Mesenchymal stem cell (in vitro differentiated cells and primary cell): ENCODE measurements around the gene FCN2. TPM values are rescaled to one million over a fixed set of nuclear protein-coding genes. Genes with fewer than 3 reads are reported as not detected.

Experiments used
- DNase-seq: peaks from one replicate; pipeline ENCODE4 v3.0.0-alpha.2; 2013
- H2AFZ ChIP-seq: one replicate; pipeline ENCODE4 v1.6.1; 2013; ENCODE audit warnings: low read depth, mild to moderate bottlenecking, control low read depth, inconsistent platforms, low read length, moderate library complexity
- H2AK5ac ChIP-seq: 2 replicates; pipeline ENCODE4 v1.6.1; 2013; ENCODE audit warnings: low read length, moderate library complexity, mild to moderate bottlenecking, inconsistent platforms; ENCODE audit not compliant: severe bottlenecking
- H2BK120ac ChIP-seq: one replicate; pipeline ENCODE4 v1.6.1; 2013; ENCODE audit warnings: low read depth, mild to moderate bottlenecking, inconsistent platforms, low read length, moderate library complexity
- H2BK12ac ChIP-seq, 2 experiments: one replicate each; pipeline ENCODE4 v1.6.1; 2013; ENCODE audit warnings: inconsistent platforms in 2 of 2, low read length in 2 of 2, mild to moderate bottlenecking in 2 of 2, moderate library complexity in 2 of 2, control low read depth in 1 of 2
- H2BK15ac ChIP-seq: one replicate; pipeline ENCODE4 v1.6.1; 2013; ENCODE audit warnings: mild to moderate bottlenecking, low read depth, inconsistent platforms; ENCODE audit not compliant: poor library complexity, severe bottlenecking
- H2BK5ac ChIP-seq: 2 replicates; pipeline ENCODE4 v1.6.1; 2013; ENCODE audit warnings: low read depth, mild to moderate bottlenecking, low read length, control low read depth, inconsistent platforms; ENCODE audit not compliant: poor library complexity, severe bottlenecking
- H3K14ac ChIP-seq, 2 experiments: one replicate each; pipeline ENCODE4 v1.6.1; 2013; ENCODE audit warnings: inconsistent platforms in 2 of 2, low read length in 2 of 2, control low read depth in 1 of 2, mild to moderate bottlenecking in 1 of 2, moderate library complexity in 1 of 2
- H3K18ac ChIP-seq, 2 experiments: one replicate each; pipeline ENCODE4 v1.6.1; 2013; ENCODE audit warnings: inconsistent platforms in 2 of 2, low read length in 2 of 2, control low read depth in 1 of 2, low read depth in 1 of 2, mild to moderate bottlenecking in 1 of 2
- H3K23ac ChIP-seq, 2 experiments: one replicate each; pipeline ENCODE4 v1.6.1; 2013; ENCODE audit warnings: inconsistent platforms in 2 of 2, low read length in 2 of 2, mild to moderate bottlenecking in 2 of 2, moderate library complexity in 2 of 2, control low read depth in 1 of 2
- H3K27ac ChIP-seq: 2 replicates; pipeline ENCODE4 v1.5.1; 2013; ENCODE audit warnings: mild to moderate bottlenecking, moderate library complexity, low read length, control low read depth, inconsistent platforms; ENCODE audit not compliant: poor library complexity, severe bottlenecking
- H3K27me3 ChIP-seq, 2 experiments: 2 replicates each; pipeline versions ENCODE4 v1.6.1 to v1.7.0; 2013; ENCODE audit warnings: low read length in 2 of 2, mild to moderate bottlenecking in 2 of 2, moderate library complexity in 2 of 2, control low read depth in 1 of 2, inconsistent platforms in 1 of 2; ENCODE audit not compliant: control insufficient read depth in 1 of 2, insufficient read depth in 1 of 2
- H3K36me3 ChIP-seq, 2 experiments: 2 replicates each; pipeline versions ENCODE4 v1.6.1 to v1.7.0; 2013; ENCODE audit warnings: low read length in 2 of 2, control low read depth in 1 of 2, inconsistent platforms in 1 of 2, low read depth in 1 of 2, mild to moderate bottlenecking in 1 of 2; ENCODE audit not compliant: insufficient read depth in 2 of 2, control insufficient read depth in 1 of 2
- H3K4ac ChIP-seq, 2 experiments: one replicate each; pipeline ENCODE4 v1.6.1; 2013; ENCODE audit warnings: inconsistent platforms in 2 of 2, low read length in 2 of 2, mild to moderate bottlenecking in 2 of 2, moderate library complexity in 2 of 2, control low read depth in 1 of 2, low read depth in 1 of 2
- H3K4me1 ChIP-seq: 2 replicates; pipeline ENCODE4 v1.6.1; 2013; ENCODE audit warnings: low read depth, low read length, control low read depth; ENCODE audit not compliant: control insufficient read depth, insufficient read depth
- H3K4me2 ChIP-seq: 2 replicates; pipeline ENCODE4 v1.6.1; 2013; ENCODE audit warnings: low read length, mild to moderate bottlenecking, inconsistent platforms; ENCODE audit not compliant: poor library complexity, severe bottlenecking
- H3K4me3 ChIP-seq, 2 experiments: 2 replicates each; pipeline versions ENCODE4 v1.5.1 to v1.7.0; 2013; ENCODE audit warnings: low read length in 2 of 2, mild to moderate bottlenecking in 2 of 2, control low read depth in 1 of 2, low read depth in 1 of 2; ENCODE audit not compliant: insufficient read depth in 1 of 2
- H3K79me1 ChIP-seq: replicated peaks from 2 replicates; pipeline ENCODE4 v1.6.1; 2013; ENCODE audit warnings: mild to moderate bottlenecking, control low read depth, low read length, inconsistent platforms; ENCODE audit not compliant: poor library complexity, severe bottlenecking
- H3K9ac ChIP-seq: 2 replicates; pipeline ENCODE4 v1.7.0; 2013; ENCODE audit warnings: mild to moderate bottlenecking, low read length, moderate library complexity
- H3K9me3 ChIP-seq: 2 replicates; pipeline ENCODE4 v1.7.0; 2013; ENCODE audit warnings: mild to moderate bottlenecking, low read length; ENCODE audit not compliant: control insufficient read depth
- H4K8ac ChIP-seq: one replicate; pipeline ENCODE4 v1.6.1; 2013; ENCODE audit warnings: inconsistent platforms, mild to moderate bottlenecking, low read length, moderate library complexity
- H4K91ac ChIP-seq: one replicate; pipeline ENCODE4 v1.6.1; 2013; ENCODE audit warnings: mild to moderate bottlenecking, low read length, inconsistent platforms
- WGBS: methylation state at CpG from one replicate; pipeline ENCODE4 v1.1.7; 2013; ENCODE audit warnings: mixed read lengths; 5-methylcytosine and 5-hydroxymethylcytosine counted together
- polyA plus RNA-seq, 2 experiments: library from polyadenylated mRNA; stranded (reverse); fragments of 200-250 nt; gene quantifications; one replicate each; pipeline ENCODE4 v1.2.3, GENCODE V29; 2013

FCN2 gene
- not detected for polyA plus RNA-seq (2013, experiment 1 of 2)
- polyA plus RNA-seq (2013, experiment 2 of 2), result not detected

- H3K36me3 ChIP-seq, result no peaks in the 10 kb centered on the region
- H2BK12ac ChIP-seq, result no peak within 1 kb of the TSS
- H2BK120ac ChIP-seq, result no peak within 1 kb of the TSS
- no peak within 1 kb of the TSS for H2AFZ ChIP-seq
- H3K27ac ChIP-seq, result no peak within 1 kb of the TSS
- H3K4me3 ChIP-seq, result no peak within 1 kb of the TSS
- 77% methylated on average over 25 of the region's 25 CpGs for WGBS
- no peak within 1 kb of the TSS for H2BK5ac ChIP-seq
- no peak within 1 kb of the TSS for H3K18ac ChIP-seq
- H2AK5ac ChIP-seq, result no peak within 1 kb of the TSS
- no peak within 1 kb of the TSS for H3K14ac ChIP-seq
- H2BK15ac ChIP-seq, result no peak within 1 kb of the TSS
- DNase-seq, result no peak
- no peaks in the 10 kb centered on the region for H3K79me1 ChIP-seq
- H4K91ac ChIP-seq, result no peak within 1 kb of the TSS
- no peak within 1 kb of the TSS for H4K8ac ChIP-seq
- no peaks in the 10 kb centered on the region for H3K9me3 ChIP-seq
- H3K23ac ChIP-seq, result no peak within 1 kb of the TSS
- H3K4me1 ChIP-seq, result no peaks in the 10 kb centered on the region
- H3K27me3 ChIP-seq, result peaks cover 27 to 32% of the 10 kb centered on the region in 2 experiments
- H3K9ac ChIP-seq, result no peak within 1 kb of the TSS
- H3K4ac ChIP-seq, result no peak within 1 kb of the TSS
- H3K4me2 ChIP-seq, result no peak within 1 kb of the TSS
Measured at GRCh38 chr9:134880484-134881312, at the start of gene FCN2. TSS of gene FCN2 (plus strand) at chr9:134880810. CDS start at chr9:134880822, 12 bp downstream.

GRCh38 chr9:134830926-134831720, 49.5 kb upstream of the FCN2 start:
- H3K4me3 ChIP-seq, result no peak overlapping the region
- H3K9me3 ChIP-seq, result no peaks in the 10 kb centered on the region
- H3K18ac ChIP-seq, result no peak overlapping the region
- H3K36me3 ChIP-seq, result peaks cover 83 to 95% of the 10 kb centered on the region in 2 experiments
- H3K27ac ChIP-seq, result no peak overlapping the region
- H2AK5ac ChIP-seq, result no peak overlapping the region
- no peak overlapping the region for H2BK15ac ChIP-seq
- H3K4ac ChIP-seq, result no peak overlapping the region
- no peak overlapping the region for H4K8ac ChIP-seq
- H3K9ac ChIP-seq, result no peak overlapping the region
- no peak overlapping the region for H2BK120ac ChIP-seq
- DNase-seq, result no peak
- H3K27me3 ChIP-seq, result no peaks in the 10 kb centered on the region
- no peak overlapping the region for H2BK5ac ChIP-seq
- H3K4me2 ChIP-seq, result no peak overlapping the region
- H3K14ac ChIP-seq, result no peak overlapping the region
- H2AFZ ChIP-seq, result no peak overlapping the region
- H4K91ac ChIP-seq, result no peak overlapping the region
- H2BK12ac ChIP-seq, result no peak overlapping the region
- no peaks in the 10 kb centered on the region for H3K4me1 ChIP-seq
- no peak overlapping the region for H3K23ac ChIP-seq
- WGBS, result 96% methylated on average over 20 of the region's 21 CpGs
- no peaks in the 10 kb centered on the region for H3K79me1 ChIP-seq

- Histone ChIP-seq H4K91ac (no peak overlapping the region), H3K14ac (no peak overlapping the region), H3K27me3 (no peaks in the 10 kb centered on the region), H3K4ac (no peak overlapping the region), H2AK5ac (no peak overlapping the region), H2AFZ (no peak overlapping the region), H2BK120ac (no peak overlapping the region), H3K9me3 (no peaks in the 10 kb centered on the region), H3K4me1 (peaks cover 2% of the 10 kb centered on the region), H3K79me1 (no peaks in the 10 kb centered on the region), H3K36me3 (peaks cover 84 to 95% of the 10 kb centered on the region in 2 experiments), H3K23ac (no peak overlapping the region), H3K27ac (no peak overlapping the region), H3K4me3 (no peak overlapping the region), H2BK5ac (no peak overlapping the region), H3K4me2 (no peak overlapping the region), H4K8ac (no peak overlapping the region), H3K9ac (no peak overlapping the region), H2BK15ac (no peak overlapping the region), H2BK12ac (no peak overlapping the region), H3K18ac (no peak overlapping the region)
- 98% methylated on average over 19 of the region's 19 CpGs for WGBS
- DNase-seq, result no peak
Measured at GRCh38 chr9:134832471-134832870, 48.1 kb upstream of the FCN2 start.

- H2AK5ac ChIP-seq, result no peak overlapping the region
- H2BK120ac ChIP-seq, result no peak overlapping the region
- H2BK12ac ChIP-seq, result no peak overlapping the region
- 89% methylated on average over 11 of the region's 11 CpGs for WGBS
- H2BK15ac ChIP-seq, result no peak overlapping the region
- peaks cover 4% of the 10 kb centered on the region for H3K4me1 ChIP-seq
- no peak overlapping the region for H4K8ac ChIP-seq
- H4K91ac ChIP-seq, result no peak overlapping the region
- DNase-seq, result no peak
- no peaks in the 10 kb centered on the region for H3K27me3 ChIP-seq
- H3K18ac ChIP-seq, result no peak overlapping the region
- H3K14ac ChIP-seq, result no peak overlapping the region
- no peak overlapping the region for H3K23ac ChIP-seq
- no peak overlapping the region for H3K27ac ChIP-seq
- peaks cover 84 to 95% of the 10 kb centered on the region in 2 experiments for H3K36me3 ChIP-seq
- no peak overlapping the region for H2BK5ac ChIP-seq
- no peak overlapping the region for H3K4ac ChIP-seq
- peaks cover 2% of the 10 kb centered on the region for H3K79me1 ChIP-seq
- no peak overlapping the region for H3K4me2 ChIP-seq
- H3K9me3 ChIP-seq, result no peaks in the 10 kb centered on the region
- no peak overlapping the region for H3K9ac ChIP-seq
- no peak overlapping the region for H3K4me3 ChIP-seq
- no peak overlapping the region for H2AFZ ChIP-seq
Measured at GRCh38 chr9:134833294-134833880, 47.2 kb upstream of the FCN2 start.
